ENCODE measurements around the gene DTNA.
A peak's percentile ranks its signal among the peaks of the same experiment; 100 is the strongest.
"Not testable (repeated sequence)": the region's sequence is repeated elsewhere in the genome, so short reads cannot be mapped to it uniquely, and the experiment has no call there.

Gene DTNA

GRCh38 chr18:34709750-34710441, at the start of gene DTNA:
DTNA (plus strand) TSS chr18:34710298; CDS start chr18:34755977, 45,679 bp downstream.
- peak; percentile 23 for DNase-seq (ENCODE audit: low spot score)

GRCh38 chr18:34660572-34660971, 49.5 kb upstream of the DTNA start:
- no peak for DNase-seq (ENCODE audit: low spot score)

- peak; percentile 75 for DNase-seq (ENCODE audit: low spot score)
These were observed 48.5 kb upstream of the DTNA start for GRCh38 chr18:34661464-34662087.

GRCh38 chr18:34676816-34677574, 33.1 kb upstream of the DTNA start:
- DNase-seq (ENCODE audit: low spot score) = no peak

GRCh38 chr18:34689750-34690149, 20.3 kb upstream of the DTNA start:
- DNase-seq (ENCODE audit: low spot score) = not testable (repeated sequence)

- no peak for DNase-seq (ENCODE audit: low spot score)
These were observed 18.5 kb upstream of the DTNA start for GRCh38 chr18:34691614-34692013.

GRCh38 chr18:34694591-34695165, 15.4 kb upstream of the DTNA start:
- no peak for DNase-seq (ENCODE audit: low spot score)

GRCh38 chr18:34695310-34695709, 14.8 kb upstream of the DTNA start:
- DNase-seq (ENCODE audit: low spot score) = peak; percentile 22

GRCh38 chr18:34696671-34697070, 13.4 kb upstream of the DTNA start:
- no peak for DNase-seq (ENCODE audit: low spot score)

- peak; percentile 8 for DNase-seq (ENCODE audit: low spot score)
These were observed 12.9 kb upstream of the DTNA start for GRCh38 chr18:34697233-34697632.

GRCh38 chr18:34697891-34698290, 12.2 kb upstream of the DTNA start:
- DNase-seq (ENCODE audit: low spot score) = no peak

- no peak for DNase-seq (ENCODE audit: low spot score)
These were observed 8.2 kb upstream of the DTNA start for GRCh38 chr18:34701911-34702310.

- no peak for DNase-seq (ENCODE audit: low spot score)
These were observed 7.3 kb upstream of the DTNA start for GRCh38 chr18:34702814-34703213.

- no peak for DNase-seq (ENCODE audit: low spot score)
These were observed 6.0 kb upstream of the DTNA start for GRCh38 chr18:34704074-34704473.

- DNase-seq (ENCODE audit: low spot score) = no peak
These were observed 5.3 kb upstream of the DTNA start for GRCh38 chr18:34704823-34705222.

GRCh38 chr18:34707670-34708069, 2.4 kb upstream of the DTNA start:
- peak; percentile 31 for DNase-seq (ENCODE audit: low spot score)

GRCh38 chr18:34709104-34709503, 994 bp upstream of the DTNA start:
- no peak for DNase-seq (ENCODE audit: low spot score)

GRCh38 chr18:34710458-34710914, 388 bp downstream of the DTNA start:
- DNase-seq (ENCODE audit: low spot score) = no peak

- no peak for DNase-seq (ENCODE audit: low spot score)
These were observed 836 bp downstream of the DTNA start for GRCh38 chr18:34710934-34711333.

- DNase-seq (ENCODE audit: low spot score) = not testable (repeated sequence)
These were observed 6.0 kb downstream of the DTNA start for GRCh38 chr18:34716111-34716510.

GRCh38 chr18:34718610-34719009, 8.5 kb downstream of the DTNA start:
- DNase-seq (ENCODE audit: low spot score) = no peak

GRCh38 chr18:34720220-34720619, 10.1 kb downstream of the DTNA start:
- DNase-seq (ENCODE audit: low spot score) = no peak

- DNase-seq (ENCODE audit: low spot score) = no peak
These were observed 13.0 kb downstream of the DTNA start for GRCh38 chr18:34723143-34723542.
